HepG2 (cell line): ENCODE results near the gene KRT12. TPM values are rescaled to one million over a fixed set of nuclear protein-coding genes. Genes with fewer than 3 reads are reported as not detected.

Source experiments
- ATAC-seq: fragments of 200-7000 bp; cut with Tn5 transposase; 3 replicates; pipeline ENCODE4 v1.9.1; 2020; ENCODE audit warnings: mild to moderate bottlenecking, moderate library complexity
- BruUV-seq: library from RNA; stranded (reverse); fragments of 400-500 nt; replicated peaks from 2 replicates; lab custom pipeline; 2021; lab: Mats Ljungman, UMichigan
- CTCF ChIA-PET: fragments of 300-600 bp; formaldehyde crosslinking; extraction: SDS; loops from one replicate; lab custom pipeline; 2021; ENCODE audit warnings: low total read pairs, inconsistent platforms, low intra/inter-chr PET ratio; lab: Yijun Ruan, JAX
- POLR2A ChIA-PET: fragments of 350-600 bp; sonication (Branson Sonifier 250); formaldehyde crosslinking; loops from one replicate; lab custom pipeline; 2020; ENCODE audit warnings: antibody characterized with exemption, inconsistent platforms; lab: Yijun Ruan, JAX
- DNase-seq: peaks from one replicate; pipeline ENCODE4 v3.0.0-alpha.2; 2015; ENCODE audit warnings: low spot score
- FAIRE-seq: peaks from 3 replicates; lab custom pipeline; 2011; peaks lifted over from hg19 to GRCh38; lab: Jason Lieb, UNC
- H2AFZ ChIP-seq: one replicate; pipeline ENCODE4 v1.6.1; 2011; ENCODE audit warnings: low read length, inconsistent platforms
- H3K27ac ChIP-seq: fragments of 300-600 bp; 3 replicates; pipeline ENCODE4 v1.8.0; 2011; ENCODE audit warnings: mixed run types, mild to moderate bottlenecking, mixed read lengths, low read length, inconsistent platforms; ENCODE audit not compliant: insufficient read depth; ENCODE audit errors: extremely low read length
- H3K27me3 ChIP-seq, 2 experiments: fragments of 200-600 bp in 1 of 2; 2 replicates in 1 of 2; 3 replicates in 1 of 2; pipeline versions ENCODE4 v1.6.0 to v1.8.0; 2011; ENCODE audit warnings: low read length in 2 of 2, mild to moderate bottlenecking in 2 of 2, moderate library complexity in 2 of 2, inconsistent platforms in 1 of 2; ENCODE audit not compliant: insufficient read depth in 2 of 2, control insufficient read depth in 1 of 2
- H3K36me3 ChIP-seq, 2 experiments: fragments of 200-600 bp in 1 of 2; replicated peaks in 1 of 2; 2 replicates in 1 of 2; 3 replicates in 1 of 2; pipeline versions ENCODE4 v1.5.1 to v1.8.0; 2011; ENCODE audit warnings: low read length in 2 of 2, inconsistent platforms in 1 of 2; ENCODE audit not compliant: insufficient read depth in 2 of 2, control insufficient read depth in 1 of 2
- H3K4me1 ChIP-seq: 2 replicates; pipeline ENCODE4 v1.5.1; 2012; ENCODE audit warnings: low read length, inconsistent platforms; ENCODE audit not compliant: insufficient read depth
- H3K4me2 ChIP-seq: 2 replicates; pipeline ENCODE4 v1.6.0; 2011; ENCODE audit warnings: low read depth, low read length, inconsistent platforms
- H3K4me3 ChIP-seq, 3 experiments: fragments of 200-600 bp in 1 of 3; sonication (generic), shearing (Covaris generic) in 1 of 3; replicated peaks in 1 of 3; 2 replicates each; pipeline ENCODE4 v1.5.1; 2011 to 2016; ENCODE audit warnings: low read length in 3 of 3, inconsistent platforms in 2 of 3, low read depth in 2 of 3, mild to moderate bottlenecking in 2 of 3, control low read depth in 1 of 3, mixed read lengths in 1 of 3; ENCODE audit not compliant: insufficient read depth in 1 of 3
- H3K79me2 ChIP-seq: one replicate; pipeline ENCODE4 v1.6.1; 2011; ENCODE audit warnings: low read length, inconsistent platforms; ENCODE audit not compliant: insufficient read depth
- H3K9ac ChIP-seq: 2 replicates; pipeline ENCODE4 v1.6.0; 2011; ENCODE audit warnings: mild to moderate bottlenecking, low read depth, low read length, inconsistent platforms; ENCODE audit not compliant: insufficient read depth
- H3K9me3 ChIP-seq: 2 replicates; pipeline ENCODE4 v1.5.1; 2012; ENCODE audit warnings: mild to moderate bottlenecking, low read length
- H4K20me1 ChIP-seq: 2 replicates; pipeline ENCODE4 v1.6.0; 2011; ENCODE audit warnings: inconsistent platforms, mild to moderate bottlenecking, low read length, moderate library complexity; ENCODE audit not compliant: insufficient read depth
- KAT2B ChIP-seq: fragments of 150-350 bp; IDR thresholded peaks from 2 replicates; pipeline ENCODE4 v1.6.1; 2014; ENCODE audit warnings: low read depth, low read length, borderline replicate concordance
- MLLT10 ChIP-seq: sonication (generic); formaldehyde crosslinking; IDR thresholded peaks from 2 replicates; pipeline ENCODE4 v1.4.0; 2020; ENCODE audit warnings: missing genetic modification reagents
- in situ Hi-C: cut with HindIII; loops from 2 replicates; pipeline ENCODE4 v1.10.0; 2017; ENCODE audit warnings: low pct_unique_long_range_greater_than_20kb; ENCODE audit not compliant: extremely low pct_ligation_motif_present
- intact Hi-C: fragments of 100-400 bp; cut with micrococcal nuclease; formaldehyde crosslinking; loops from one replicate; pipeline ENCODE4 v1.10.0; 2022; ENCODE audit not compliant: unreplicated experiment
- polyA plus RNA-seq, 8 experiments: library from polyadenylated mRNA; depleted of rRNA in 3 of 8; stranded (reverse) in 7 of 8; unstranded in 1 of 8; fragments of >200 nt; fragmentation: Illumina TruSeq in 4 of 8; extraction: Trizol in 4 of 8; gene quantifications; 2 replicates each; pipeline versions ENCODE4 v1.2.1 to v1.2.3, GENCODE V29; 2011 to 2016; ENCODE audit warnings: low read depth in 4 of 8, missing spikeins in 1 of 8, mixed read lengths in 1 of 8; ENCODE audit not compliant: insufficient read depth in 1 of 8
- total RNA-seq, 5 experiments: library from RNA; depleted of rRNA; stranded (reverse); fragments of >200 nt; fragmentation: Illumina TruSeq; extraction: Trizol; gene quantifications; 2 replicates each; pipeline ENCODE4 v1.2.3, GENCODE V29; 2016; ENCODE audit warnings: low read depth in 1 of 5
- TF ChIP-seq, protein P1 (sequence below): IDR thresholded peaks from 2 replicates; pipeline ENCODE4 v1.6.1; 2012; ENCODE audit warnings: low read depth, low read length, improper control_type of control experiment
- TF ChIP-seq, protein P2 (sequence below): sonication (generic); formaldehyde crosslinking; IDR thresholded peaks from 2 replicates; pipeline ENCODE4 v1.4.0; 2020; ENCODE audit warnings: low read depth, mild to moderate bottlenecking, missing genetic modification reagents
- TF ChIP-seq, protein P3 (sequence below): sonication (generic); IDR thresholded peaks from 2 replicates; pipeline ENCODE4 v1.6.1; 2016; ENCODE audit warnings: low read depth, borderline replicate concordance
- TF ChIP-seq, protein P4 (sequence below): sonication (generic); formaldehyde crosslinking; IDR thresholded peaks from 2 replicates; pipeline ENCODE4 v1.9.0; 2021; ENCODE audit warnings: missing genetic modification reagents, borderline replicate concordance

The KRT12 gene
- total and polyA plus RNA-seq, 2 of the 13 experiments (the other 11 are each of a cell fraction or from before 2014, with no cell fraction given), result 0.07 to 0.09 TPM

DNA sequence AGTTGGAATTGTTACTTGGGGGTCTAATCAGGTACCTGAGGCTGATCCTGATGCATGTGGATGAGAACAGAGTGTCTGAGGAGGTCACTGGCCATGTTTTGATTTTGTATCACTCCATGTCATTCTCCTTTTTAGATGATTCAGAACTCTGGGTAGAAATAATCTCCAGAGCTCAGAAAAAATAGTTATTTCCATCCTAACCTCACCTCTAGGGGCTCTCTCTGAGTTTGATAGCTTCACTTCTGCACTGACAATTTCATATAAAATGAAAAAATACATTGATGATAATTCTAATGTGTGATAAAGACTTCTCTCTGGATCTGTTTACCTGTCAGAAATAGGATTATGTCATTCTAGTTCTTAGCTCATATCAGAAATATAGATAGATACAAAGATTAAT, 6.2 kb upstream of the KRT12 start:
- CTCF ChIA-PET, result no interaction called here
- TF ChIP-seq, protein P1, sequence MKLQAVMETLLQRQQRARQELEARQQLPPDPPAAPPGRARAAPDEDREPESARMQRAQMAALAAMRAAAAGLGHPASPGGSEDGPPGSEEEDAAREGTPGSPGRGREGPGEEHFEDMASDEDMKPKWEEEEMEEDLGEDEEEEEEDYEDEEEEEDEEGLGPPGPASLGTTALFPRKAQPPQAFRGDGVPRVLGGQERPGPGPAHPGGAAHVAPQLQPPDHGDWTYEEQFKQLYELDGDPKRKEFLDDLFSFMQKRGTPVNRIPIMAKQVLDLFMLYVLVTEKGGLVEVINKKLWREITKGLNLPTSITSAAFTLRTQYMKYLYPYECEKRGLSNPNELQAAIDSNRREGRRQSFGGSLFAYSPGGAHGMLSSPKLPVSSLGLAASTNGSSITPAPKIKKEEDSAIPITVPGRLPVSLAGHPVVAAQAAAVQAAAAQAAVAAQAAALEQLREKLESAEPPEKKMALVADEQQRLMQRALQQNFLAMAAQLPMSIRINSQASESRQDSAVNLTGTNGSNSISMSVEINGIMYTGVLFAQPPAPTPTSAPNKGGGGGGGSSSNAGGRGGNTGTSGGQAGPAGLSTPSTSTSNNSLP, result no peak
- TF ChIP-seq KAT2B (no peak), MLLT10 (no peak)
- TF ChIP-seq, protein P2, sequence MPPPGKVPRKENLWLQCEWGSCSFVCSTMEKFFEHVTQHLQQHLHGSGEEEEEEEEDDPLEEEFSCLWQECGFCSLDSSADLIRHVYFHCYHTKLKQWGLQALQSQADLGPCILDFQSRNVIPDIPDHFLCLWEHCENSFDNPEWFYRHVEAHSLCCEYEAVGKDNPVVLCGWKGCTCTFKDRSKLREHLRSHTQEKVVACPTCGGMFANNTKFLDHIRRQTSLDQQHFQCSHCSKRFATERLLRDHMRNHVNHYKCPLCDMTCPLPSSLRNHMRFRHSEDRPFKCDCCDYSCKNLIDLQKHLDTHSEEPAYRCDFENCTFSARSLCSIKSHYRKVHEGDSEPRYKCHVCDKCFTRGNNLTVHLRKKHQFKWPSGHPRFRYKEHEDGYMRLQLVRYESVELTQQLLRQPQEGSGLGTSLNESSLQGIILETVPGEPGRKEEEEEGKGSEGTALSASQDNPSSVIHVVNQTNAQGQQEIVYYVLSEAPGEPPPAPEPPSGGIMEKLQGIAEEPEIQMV (CRISPR knock-in tag), result no peak
- TF ChIP-seq, protein P3, sequence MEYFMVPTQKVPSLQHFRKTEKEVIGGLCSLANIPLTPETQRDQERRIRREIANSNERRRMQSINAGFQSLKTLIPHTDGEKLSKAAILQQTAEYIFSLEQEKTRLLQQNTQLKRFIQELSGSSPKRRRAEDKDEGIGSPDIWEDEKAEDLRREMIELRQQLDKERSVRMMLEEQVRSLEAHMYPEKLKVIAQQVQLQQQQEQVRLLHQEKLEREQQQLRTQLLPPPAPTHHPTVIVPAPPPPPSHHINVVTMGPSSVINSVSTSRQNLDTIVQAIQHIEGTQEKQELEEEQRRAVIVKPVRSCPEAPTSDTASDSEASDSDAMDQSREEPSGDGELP, result no peak
- TF ChIP-seq, protein P4, sequence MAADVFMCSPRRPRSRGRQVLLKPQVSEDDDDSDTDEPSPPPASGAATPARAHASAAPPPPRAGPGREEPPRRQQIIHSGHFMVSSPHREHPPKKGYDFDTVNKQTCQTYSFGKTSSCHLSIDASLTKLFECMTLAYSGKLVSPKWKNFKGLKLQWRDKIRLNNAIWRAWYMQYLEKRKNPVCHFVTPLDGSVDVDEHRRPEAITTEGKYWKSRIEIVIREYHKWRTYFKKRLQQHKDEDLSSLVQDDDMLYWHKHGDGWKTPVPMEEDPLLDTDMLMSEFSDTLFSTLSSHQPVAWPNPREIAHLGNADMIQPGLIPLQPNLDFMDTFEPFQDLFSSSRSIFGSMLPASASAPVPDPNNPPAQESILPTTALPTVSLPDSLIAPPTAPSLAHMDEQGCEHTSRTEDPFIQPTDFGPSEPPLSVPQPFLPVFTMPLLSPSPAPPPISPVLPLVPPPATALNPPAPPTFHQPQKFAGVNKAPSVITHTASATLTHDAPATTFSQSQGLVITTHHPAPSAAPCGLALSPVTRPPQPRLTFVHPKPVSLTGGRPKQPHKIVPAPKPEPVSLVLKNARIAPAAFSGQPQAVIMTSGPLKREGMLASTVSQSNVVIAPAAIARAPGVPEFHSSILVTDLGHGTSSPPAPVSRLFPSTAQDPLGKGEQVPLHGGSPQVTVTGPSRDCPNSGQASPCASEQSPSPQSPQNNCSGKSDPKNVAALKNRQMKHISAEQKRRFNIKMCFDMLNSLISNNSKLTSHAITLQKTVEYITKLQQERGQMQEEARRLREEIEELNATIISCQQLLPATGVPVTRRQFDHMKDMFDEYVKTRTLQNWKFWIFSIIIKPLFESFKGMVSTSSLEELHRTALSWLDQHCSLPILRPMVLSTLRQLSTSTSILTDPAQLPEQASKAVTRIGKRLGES (CRISPR knock-in tag), result no peak
- TF ChIP-seq, all 625 proteins: peak for 0
- H3K4me2 ChIP-seq, result no peak overlapping the region
- no peaks in the 10 kb centered on the region for H4K20me1 ChIP-seq
- POLR2A ChIA-PET, result no interaction called here
- no peaks in the 10 kb centered on the region for H3K79me2 ChIP-seq
- no peak overlapping the region for H3K4me3 ChIP-seq
- intact Hi-C loops (no loop called here), in situ Hi-C loops (no loop called here)
- H3K9me3 ChIP-seq, result no peaks in the 10 kb centered on the region
- no TSS peak for BruUV-seq
- no peak for FAIRE-seq
- peaks cover 2 to 7% of the 10 kb centered on the region in 2 experiments; a peak in 1 of 5 replicates for H3K27me3 ChIP-seq
- no peak for DNase-seq
- H3K9ac ChIP-seq, result no peak overlapping the region
- no peaks in the 10 kb centered on the region for H3K36me3 ChIP-seq
- no peak overlapping the region for H2AFZ ChIP-seq
- no peaks in the 10 kb centered on the region for H3K4me1 ChIP-seq
- ATAC-seq, result no peak
- H3K27ac ChIP-seq, result no peak overlapping the region
